ENCODE results near the gene UBE2L5.

DNA sequence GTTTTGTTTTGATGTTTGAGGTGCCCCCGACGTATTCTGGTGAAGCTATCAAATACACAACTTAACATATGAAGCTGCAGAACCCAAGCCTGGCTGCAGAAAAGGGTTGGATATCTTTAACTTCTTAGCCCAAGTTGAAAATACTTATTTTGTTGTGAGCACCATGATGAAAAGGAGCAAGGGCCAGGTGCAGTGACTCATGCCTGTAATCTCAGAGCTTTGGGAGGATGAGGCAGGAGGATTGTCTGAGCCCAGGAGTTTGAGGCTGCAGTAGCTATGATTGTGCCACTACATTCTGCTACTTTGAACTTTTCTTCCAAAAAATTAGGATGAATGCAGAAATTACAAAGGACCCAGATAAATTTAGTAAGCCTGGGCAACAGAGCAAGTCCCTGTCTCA, 44.1 kb upstream of the UBE2L5 start:
- TF ChIP-seq ESRRG (CRISPR knock-in tag; IDR thresholded peaks at IDR 0.05) (no peak), ZNF565 (CRISPR knock-in tag; conservative IDR thresholded peaks at IDR 0.05; ENCODE audit: low read depth) (no peak), ARNTL (CRISPR knock-in tag; IDR thresholded peaks at IDR 0.05; ENCODE audit: borderline replicate concordance, low read depth) (no peak), RARB (CRISPR knock-in tag; IDR thresholded peaks at IDR 0.05) (no peak), TOX (CRISPR knock-in tag; IDR thresholded peaks at IDR 0.05; ENCODE audit: borderline replicate concordance) (no peak)
- TF ChIP-seq, protein P1, sequence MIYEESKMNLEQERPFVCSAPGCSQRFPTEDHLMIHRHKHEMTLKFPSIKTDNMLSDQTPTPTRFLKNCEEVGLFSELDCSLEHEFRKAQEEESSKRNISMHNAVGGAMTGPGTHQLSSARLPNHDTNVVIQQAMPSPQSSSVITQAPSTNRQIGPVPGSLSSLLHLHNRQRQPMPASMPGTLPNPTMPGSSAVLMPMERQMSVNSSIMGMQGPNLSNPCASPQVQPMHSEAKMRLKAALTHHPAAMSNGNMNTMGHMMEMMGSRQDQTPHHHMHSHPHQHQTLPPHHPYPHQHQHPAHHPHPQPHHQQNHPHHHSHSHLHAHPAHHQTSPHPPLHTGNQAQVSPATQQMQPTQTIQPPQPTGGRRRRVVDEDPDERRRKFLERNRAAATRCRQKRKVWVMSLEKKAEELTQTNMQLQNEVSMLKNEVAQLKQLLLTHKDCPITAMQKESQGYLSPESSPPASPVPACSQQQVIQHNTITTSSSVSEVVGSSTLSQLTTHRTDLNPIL (CRISPR knock-in tag; IDR thresholded peaks at IDR 0.05; ENCODE audit: low read depth), result no peak
